Measurements from ENCODE around the gene MYO5A.
"Not testable (repeated sequence)": the region's sequence is repeated elsewhere in the genome, so short reads cannot be mapped to it uniquely, and the experiment has no call there.

Gene MYO5A

GRCh38 chr15:52416566-52416965 lies 112.1 kb downstream of the MYO5A start:
- DNase-seq = not testable (repeated sequence)

- DNase-seq = no peak
These were observed 113.1 kb downstream of the MYO5A start for GRCh38 chr15:52415628-52416027.

DNA sequence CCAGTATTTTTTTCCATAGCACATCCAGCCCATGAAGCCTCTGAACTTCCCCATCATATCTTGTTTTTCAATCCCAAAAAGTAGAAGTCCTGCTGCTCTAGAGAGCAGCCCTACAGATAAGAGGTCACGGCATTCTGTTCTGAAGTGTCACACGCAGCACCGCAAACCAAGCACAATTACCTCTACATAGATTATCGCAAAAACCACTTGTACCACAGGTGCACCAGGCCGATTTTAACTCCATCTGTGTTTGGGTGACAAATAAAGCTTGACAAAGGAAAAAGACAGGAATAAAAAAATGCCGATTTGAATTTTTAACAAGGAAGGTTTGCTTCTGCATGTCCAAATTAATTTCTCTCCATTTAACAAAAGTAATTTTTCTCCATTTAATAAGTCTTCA lies 113.7 kb downstream of the MYO5A start:
- no peak for DNase-seq

DNA sequence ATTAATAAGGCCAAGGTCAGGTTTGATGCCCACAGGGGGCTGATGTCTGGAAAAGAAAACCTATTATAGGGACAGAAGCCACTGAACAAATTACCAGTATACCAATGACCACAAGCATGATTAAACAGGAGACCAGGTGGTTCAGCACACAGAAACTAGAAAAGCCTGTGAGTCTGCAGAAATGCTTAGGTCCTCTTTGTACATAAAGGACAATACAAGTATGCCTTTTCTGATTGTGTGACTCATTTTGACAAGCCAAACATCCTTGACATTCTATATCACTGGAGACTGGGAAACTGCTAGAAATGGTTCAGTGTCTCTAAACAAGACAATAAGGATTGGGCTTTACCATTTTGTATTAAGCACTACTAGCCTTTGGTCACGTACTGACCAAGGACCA lies 119.9 kb downstream of the MYO5A start:
- DNase-seq = no peak

- no peak for DNase-seq
These were observed 121.3 kb downstream of the MYO5A start for GRCh38 chr15:52407374-52407773.

DNA sequence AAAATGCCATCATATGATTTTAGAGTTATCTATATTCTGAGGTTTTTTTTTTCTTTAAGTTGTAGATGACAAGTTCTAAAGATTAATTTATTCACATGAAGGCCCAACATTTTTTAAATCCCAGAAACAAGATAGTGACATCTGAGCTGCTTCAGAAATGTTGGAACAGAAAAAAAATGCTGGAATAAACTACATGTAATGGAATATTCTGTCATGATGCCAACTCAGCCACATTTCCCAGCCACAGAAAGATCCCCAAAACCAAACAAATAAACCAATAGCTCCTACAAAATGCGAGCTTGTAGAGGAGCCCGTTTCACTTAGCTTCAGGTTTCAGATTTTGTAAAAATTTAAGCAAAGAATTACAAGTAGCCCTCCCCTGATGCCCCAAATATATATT lies 122.1 kb downstream of the MYO5A start:
- no peak for DNase-seq

GRCh38 chr15:52405856-52406255 lies 122.8 kb downstream of the MYO5A start:
- no peak for DNase-seq

DNA sequence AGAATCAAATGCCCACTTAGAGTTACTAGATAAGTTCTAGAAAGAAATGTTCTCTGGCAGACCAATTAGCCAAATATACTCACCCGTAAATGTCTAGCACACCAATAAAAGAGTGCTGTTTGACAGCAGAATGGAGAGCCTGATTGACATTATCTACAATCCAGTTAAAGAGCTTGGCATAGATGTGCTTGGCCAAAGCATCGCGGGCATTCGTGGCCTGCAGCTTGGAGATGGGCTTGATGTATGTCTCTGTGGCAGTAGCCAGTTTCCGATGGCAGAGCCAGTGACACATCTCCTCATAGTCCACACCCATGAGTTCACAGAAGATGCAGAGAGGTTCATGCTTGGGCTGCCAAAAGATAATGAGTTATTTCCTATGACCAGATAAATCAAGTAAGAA lies 131.6 kb downstream of the MYO5A start:
- DNase-seq = no peak

GRCh38 chr15:52394118-52394517 lies 134.6 kb downstream of the MYO5A start:
- DNase-seq = no peak

DNA sequence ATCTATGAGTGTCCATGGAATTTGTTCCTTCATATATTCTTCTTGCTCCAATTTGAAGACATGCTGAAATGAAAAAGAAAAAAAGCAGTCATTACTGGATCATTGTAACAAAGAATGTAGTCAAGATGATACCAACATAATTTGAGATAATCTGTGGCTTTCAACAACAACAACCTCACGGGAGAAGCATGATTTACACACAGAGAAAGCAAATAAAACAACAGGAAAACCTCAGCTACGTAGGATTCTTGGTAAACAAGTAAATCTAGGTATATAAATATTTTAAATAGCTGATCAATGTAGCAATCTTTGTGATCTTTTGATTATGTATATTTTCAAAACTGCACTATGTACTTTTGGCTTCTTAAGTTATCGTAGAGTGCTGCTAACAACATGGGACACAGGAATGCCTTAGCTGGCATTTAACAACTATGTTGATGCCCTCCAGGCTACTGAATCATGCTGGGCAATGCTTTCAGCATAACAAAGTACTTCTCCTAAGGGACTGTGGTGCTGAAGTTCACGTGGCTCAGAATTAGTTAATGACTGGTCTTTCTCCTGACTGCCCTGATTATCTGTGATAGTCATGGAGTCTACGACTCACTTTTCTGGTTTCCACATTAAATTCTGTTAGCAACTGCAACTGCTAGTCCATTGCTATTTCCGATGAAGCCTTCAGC lies 136.5 kb downstream of the MYO5A start:
- DNase-seq = no peak

GRCh38 chr15:52391069-52391468 lies 137.6 kb downstream of the MYO5A start:
- DNase-seq = no peak

GRCh38 chr15:52385670-52386069 lies 143.0 kb downstream of the MYO5A start:
- no peak for DNase-seq

DNA sequence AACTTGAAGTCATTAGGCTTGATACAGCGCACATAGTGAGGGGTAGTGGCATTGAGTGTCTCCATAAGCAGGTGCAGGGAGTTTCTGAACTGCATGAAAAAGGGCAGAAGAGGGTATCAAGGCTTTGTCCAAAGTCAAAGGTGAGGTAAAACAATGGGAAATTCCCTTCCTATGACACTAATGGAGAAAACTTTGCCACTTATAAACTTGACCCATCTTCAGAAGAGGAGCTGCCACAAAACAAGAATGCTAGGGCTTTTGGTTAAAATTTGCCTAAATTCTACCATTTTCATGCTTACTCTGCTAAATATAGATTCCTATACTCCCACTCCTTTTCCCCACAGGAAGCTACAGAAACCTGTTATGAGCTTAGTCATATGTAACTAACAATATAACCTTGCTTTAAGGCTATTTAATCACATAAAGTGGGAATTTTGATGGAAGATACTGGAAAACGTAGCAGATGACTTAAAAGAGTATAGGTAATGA lies 145.5 kb downstream of the MYO5A start:
- no peak for DNase-seq

GRCh38 chr15:52382647-52383046 lies 146.0 kb downstream of the MYO5A start:
- no peak for DNase-seq

- no peak for DNase-seq
These were observed 149.1 kb downstream of the MYO5A start for GRCh38 chr15:52379395-52380106.

DNA sequence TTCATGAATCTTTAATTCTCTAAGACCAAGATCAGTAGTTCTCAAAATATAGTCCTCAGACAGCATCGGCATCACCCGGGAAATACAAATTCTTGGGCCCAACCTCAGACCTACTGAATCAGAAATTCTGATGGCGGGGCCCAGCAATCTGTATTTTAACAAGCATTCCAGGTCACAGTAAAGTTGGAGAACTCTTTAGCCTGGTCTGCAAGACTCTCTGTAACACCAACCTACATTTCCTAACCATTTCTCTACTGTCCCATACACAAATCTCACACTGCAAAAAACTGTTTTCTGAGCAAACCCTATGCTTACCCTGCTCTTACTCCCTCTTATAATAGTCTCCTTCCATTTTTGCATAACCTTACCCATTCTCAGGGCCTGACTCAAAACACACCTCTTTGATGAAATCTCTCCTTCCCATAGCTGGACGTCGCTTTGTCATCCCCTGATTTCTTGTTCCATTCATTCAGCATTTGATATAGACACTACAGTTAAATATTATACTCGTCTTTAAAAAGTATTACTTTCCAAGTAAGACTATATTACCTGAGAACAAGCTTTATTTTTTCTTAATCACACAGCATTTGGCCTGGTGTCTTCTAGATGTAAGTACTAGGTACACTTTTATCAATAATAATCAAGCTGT lies 149.8 kb downstream of the MYO5A start:
- DNase-seq = no peak

GRCh38 chr15:52370010-52370409 lies 158.7 kb downstream of the MYO5A start:
- DNase-seq = no peak

DNA sequence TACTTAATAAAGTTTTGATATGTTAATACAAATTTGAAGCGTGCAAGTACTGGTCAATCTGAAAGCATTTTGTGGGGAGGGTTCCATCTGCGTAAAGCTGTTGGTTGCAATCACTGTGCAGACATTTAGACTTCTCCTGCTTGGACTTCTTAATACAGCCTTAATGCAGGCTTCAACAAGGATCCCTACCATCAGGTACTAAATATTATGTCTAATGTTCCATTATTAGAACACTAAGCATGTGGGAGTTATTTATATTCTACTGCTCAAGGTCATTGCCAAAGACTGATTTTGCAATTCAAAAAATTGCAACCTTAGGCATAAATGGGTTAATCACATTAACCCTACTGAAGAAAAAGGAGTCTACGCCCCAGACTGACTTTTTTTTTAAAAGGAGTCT lies 159.2 kb downstream of the MYO5A start:
- DNase-seq = no peak

DNA sequence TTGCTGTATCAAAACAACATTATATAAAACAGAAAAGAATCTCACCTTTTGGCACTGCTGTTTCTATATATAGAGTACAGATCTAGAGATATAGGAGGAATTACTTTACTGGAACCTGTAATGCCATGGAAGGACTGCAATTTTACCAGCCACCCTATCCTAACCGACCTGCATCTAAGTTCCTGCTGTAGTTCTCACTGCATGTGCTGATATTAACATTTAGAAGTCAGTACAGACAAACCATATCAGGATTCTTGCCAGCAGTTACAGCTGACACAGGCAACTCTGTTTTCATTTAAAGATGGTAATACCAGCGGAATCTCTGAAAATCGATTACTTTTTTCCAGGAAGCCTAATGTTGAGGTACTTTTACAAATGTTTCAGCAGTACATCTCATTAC lies 159.7 kb downstream of the MYO5A start:
- DNase-seq = no peak

- DNase-seq = no peak
These were observed 160.3 kb downstream of the MYO5A start for GRCh38 chr15:52368402-52368801.

GRCh38 chr15:52362497-52362896 lies 166.2 kb downstream of the MYO5A start:
- no peak for DNase-seq

GRCh38 chr15:52361975-52362494 lies 166.6 kb downstream of the MYO5A start:
- no peak for DNase-seq

DNA sequence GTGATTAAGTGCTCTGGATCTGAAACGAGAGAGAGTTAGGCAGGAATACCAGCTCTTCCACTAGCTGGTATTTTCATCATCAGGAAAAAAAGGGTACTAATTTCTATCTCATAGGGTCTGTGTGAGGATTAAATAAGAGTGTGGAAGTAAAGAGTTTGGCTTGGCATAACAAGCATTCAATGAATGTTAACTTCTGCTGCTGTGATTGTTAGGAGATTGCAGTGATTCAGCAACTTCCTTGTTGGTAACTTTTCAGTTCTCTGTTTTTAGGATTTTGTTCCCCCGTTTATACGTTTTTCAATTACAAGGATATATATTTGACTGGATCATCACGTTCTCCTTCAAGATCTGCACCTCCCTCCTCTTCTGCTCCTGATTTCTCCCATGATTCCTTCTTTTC lies 167.2 kb downstream of the MYO5A start:
- no peak for DNase-seq
